DND-41 (cell line): ENCODE measurements around the gene SATL1.

Experiments used
- ATAC-seq: fragments of 200-7000 bp; cut with Tn5 transposase; 3 replicates; pipeline ENCODE4 v1.9.1; 2021; ENCODE audit warnings: low read depth; ENCODE audit not compliant: insufficient read depth
- DNase-seq: peaks from one replicate; pipeline ENCODE4 v3.0.0-alpha.2; 2020
- H2AFZ ChIP-seq: 2 replicates; pipeline ENCODE4 v1.6.0; 2012; ENCODE audit warnings: low read depth, low read length
- H3K27ac ChIP-seq: 2 replicates; pipeline ENCODE4 v1.5.1; 2012; ENCODE audit warnings: low read length, inconsistent platforms
- H3K27me3 ChIP-seq: fragments of 200-600 bp; sonication (generic); 2 replicates; pipeline ENCODE4 v1.6.0; 2012; ENCODE audit warnings: low read length, mild to moderate bottlenecking, inconsistent platforms; ENCODE audit not compliant: insufficient read depth, poor library complexity
- H3K36me3 ChIP-seq: 2 replicates; pipeline ENCODE4 v1.5.1; 2012; ENCODE audit warnings: low read length, inconsistent platforms; ENCODE audit not compliant: insufficient read depth
- H3K4me1 ChIP-seq: 2 replicates; pipeline ENCODE4 v1.5.1; 2012; ENCODE audit warnings: mild to moderate bottlenecking, low read length; ENCODE audit not compliant: insufficient read depth
- H3K4me2 ChIP-seq: 2 replicates; pipeline ENCODE4 v1.6.0; 2012; ENCODE audit warnings: mild to moderate bottlenecking, moderate library complexity, low read length, inconsistent platforms; ENCODE audit not compliant: insufficient read depth
- H3K4me3 ChIP-seq, 2 experiments: fragments of 200-600 bp in 1 of 2; shearing (Covaris generic) in 1 of 2; 2 replicates each; pipeline ENCODE4 v1.5.1; 2012 to 2016; ENCODE audit warnings: inconsistent platforms in 2 of 2, low read length in 2 of 2, mild to moderate bottlenecking in 2 of 2, low read depth in 1 of 2, moderate library complexity in 1 of 2
- H3K79me2 ChIP-seq: 2 replicates; pipeline ENCODE4 v1.6.0; 2012; ENCODE audit warnings: low read length, inconsistent platforms; ENCODE audit not compliant: insufficient read depth
- H3K9ac ChIP-seq: 2 replicates; pipeline ENCODE4 v1.6.0; 2012; ENCODE audit warnings: low read depth, mild to moderate bottlenecking, inconsistent platforms, low read length, moderate library complexity
- H3K9me3 ChIP-seq: 2 replicates; pipeline ENCODE4 v1.5.1; 2012; ENCODE audit warnings: low read length, moderate library complexity, mild to moderate bottlenecking, inconsistent platforms; ENCODE audit not compliant: insufficient read depth, severe bottlenecking
- H4K20me1 ChIP-seq: 2 replicates; pipeline ENCODE4 v1.6.0; 2012; ENCODE audit warnings: low read length; ENCODE audit not compliant: insufficient read depth
- EZH2 ChIP-seq: IDR thresholded peaks from 3 replicates; pipeline ENCODE4 v1.6.1; 2012; ENCODE audit warnings: borderline replicate concordance, low read depth, mild to moderate bottlenecking, moderate library complexity, low read length, inconsistent platforms; ENCODE audit not compliant: severe bottlenecking
- TF ChIP-seq, protein P1 (sequence below): IDR thresholded peaks from 2 replicates; pipeline ENCODE4 v1.5.1; 2012; ENCODE audit warnings: borderline replicate concordance, low read length, moderate library complexity, mild to moderate bottlenecking; ENCODE audit not compliant: poor library complexity, severe bottlenecking; ENCODE audit errors: extremely low read depth

Gene SATL1

DNA sequence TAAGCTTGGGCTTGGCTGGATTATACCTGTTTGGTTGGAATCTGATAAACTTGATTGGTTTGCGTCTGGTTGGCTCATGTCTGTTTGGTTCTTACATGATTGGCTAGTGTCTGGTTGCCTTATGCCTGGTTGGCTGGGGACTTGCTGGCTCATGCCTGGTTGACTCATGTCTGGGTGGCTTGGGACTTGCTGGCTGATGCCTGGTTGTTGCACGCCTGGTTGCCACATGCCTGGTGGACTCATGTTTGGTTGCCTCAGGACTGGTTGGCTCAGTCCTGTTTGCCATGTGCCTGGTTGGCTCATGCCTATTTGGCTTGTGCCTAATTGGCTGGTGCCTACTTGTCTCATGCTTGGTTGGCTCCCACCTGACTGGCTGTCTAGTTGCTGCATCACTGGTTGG is 135.4 kb downstream of the SATL1 start:
- H3K79me2 ChIP-seq: no peaks in the 10 kb centered on the region
- H3K9me3 ChIP-seq: no peaks in the 10 kb centered on the region
- no peaks in the 10 kb centered on the region for H4K20me1 ChIP-seq
- H3K27me3 ChIP-seq: no peaks in the 10 kb centered on the region
- DNase-seq (no peak), ATAC-seq (no peak)
- no peaks in the 10 kb centered on the region for H3K36me3 ChIP-seq
- H3K27ac ChIP-seq: no peak overlapping the region
- H3K9ac ChIP-seq: no peak overlapping the region
- TF ChIP-seq, protein P1, sequence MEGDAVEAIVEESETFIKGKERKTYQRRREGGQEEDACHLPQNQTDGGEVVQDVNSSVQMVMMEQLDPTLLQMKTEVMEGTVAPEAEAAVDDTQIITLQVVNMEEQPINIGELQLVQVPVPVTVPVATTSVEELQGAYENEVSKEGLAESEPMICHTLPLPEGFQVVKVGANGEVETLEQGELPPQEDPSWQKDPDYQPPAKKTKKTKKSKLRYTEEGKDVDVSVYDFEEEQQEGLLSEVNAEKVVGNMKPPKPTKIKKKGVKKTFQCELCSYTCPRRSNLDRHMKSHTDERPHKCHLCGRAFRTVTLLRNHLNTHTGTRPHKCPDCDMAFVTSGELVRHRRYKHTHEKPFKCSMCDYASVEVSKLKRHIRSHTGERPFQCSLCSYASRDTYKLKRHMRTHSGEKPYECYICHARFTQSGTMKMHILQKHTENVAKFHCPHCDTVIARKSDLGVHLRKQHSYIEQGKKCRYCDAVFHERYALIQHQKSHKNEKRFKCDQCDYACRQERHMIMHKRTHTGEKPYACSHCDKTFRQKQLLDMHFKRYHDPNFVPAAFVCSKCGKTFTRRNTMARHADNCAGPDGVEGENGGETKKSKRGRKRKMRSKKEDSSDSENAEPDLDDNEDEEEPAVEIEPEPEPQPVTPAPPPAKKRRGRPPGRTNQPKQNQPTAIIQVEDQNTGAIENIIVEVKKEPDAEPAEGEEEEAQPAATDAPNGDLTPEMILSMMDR: no peak
- no peak for TF ChIP-seq EZH2
- H3K4me3 ChIP-seq: no peak overlapping the region
- H2AFZ ChIP-seq: no peak overlapping the region
- no peaks in the 10 kb centered on the region for H3K4me1 ChIP-seq
- no peak overlapping the region for H3K4me2 ChIP-seq

DNA sequence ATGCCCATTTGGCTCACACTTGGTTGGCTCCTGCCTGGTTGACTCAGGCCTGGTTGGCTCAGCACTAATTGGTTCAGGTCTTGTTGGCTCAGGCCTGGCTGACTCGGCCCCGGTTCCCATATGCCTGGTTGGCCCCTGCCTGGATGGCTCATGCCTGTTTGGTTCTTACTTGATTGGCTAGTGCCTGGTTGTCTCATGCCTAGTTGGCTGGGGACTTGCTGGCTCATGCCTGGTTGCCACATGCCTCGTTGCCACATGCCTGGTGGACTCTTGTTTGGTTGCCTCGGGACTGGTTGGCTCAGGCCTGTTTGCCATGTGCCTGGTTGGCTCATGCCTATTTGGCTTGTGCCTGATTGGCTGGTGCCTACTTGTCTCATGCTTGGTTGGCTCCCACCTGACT is 136.2 kb downstream of the SATL1 start:
- Histone ChIP-seq H3K9me3 (no peaks in the 10 kb centered on the region), H3K4me2 (no peak overlapping the region)
- no peak for DNase-seq

DNA sequence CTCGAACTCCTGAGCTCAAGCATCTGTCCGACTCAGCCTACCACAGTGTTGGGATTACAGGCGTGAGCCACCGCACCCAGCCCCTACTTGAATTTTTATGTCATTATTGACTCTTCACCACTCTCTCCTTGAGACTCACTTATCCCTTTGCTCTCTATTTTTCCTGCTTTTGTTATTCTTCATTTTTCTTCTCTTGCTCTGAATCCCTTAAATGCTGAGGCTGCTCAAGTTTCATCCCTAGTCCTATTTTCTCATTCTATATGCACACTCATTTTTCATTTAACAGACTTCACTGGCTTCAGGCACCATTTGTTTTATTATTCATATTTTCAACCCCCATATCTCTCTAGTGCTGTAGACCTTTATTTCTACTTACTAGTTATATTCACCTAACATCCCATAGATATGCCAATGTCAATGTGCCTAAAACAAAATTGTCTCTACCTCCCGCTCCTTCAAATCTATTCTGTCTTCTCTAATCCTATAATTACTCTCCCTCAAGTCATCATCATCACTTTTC is 154.2 kb downstream of the SATL1 start:
- no peaks in the 10 kb centered on the region for H3K4me1 ChIP-seq
- no peaks in the 10 kb centered on the region for H3K27me3 ChIP-seq
- DNase-seq: no peak
- H3K4me2 ChIP-seq: no peak overlapping the region
- H3K9ac ChIP-seq: no peak overlapping the region
- no peak overlapping the region for H3K27ac ChIP-seq
- no peak overlapping the region for H2AFZ ChIP-seq
- H3K36me3 ChIP-seq: peaks cover 4% of the 10 kb centered on the region; the same call in 1 of the 2 replicates
- H4K20me1 ChIP-seq: no peaks in the 10 kb centered on the region
- no peaks in the 10 kb centered on the region for H3K79me2 ChIP-seq
- H3K4me3 ChIP-seq: no peak overlapping the region
- no peaks in the 10 kb centered on the region for H3K9me3 ChIP-seq
- no peak for ATAC-seq
- TF ChIP-seq, protein P1: no peak
- TF ChIP-seq EZH2: no peak

More for the DNA sequence above, 136.2 kb downstream of the SATL1 start:
- H3K27ac ChIP-seq: no peak overlapping the region
- H3K9ac ChIP-seq: no peak overlapping the region
- no peaks in the 10 kb centered on the region for H4K20me1 ChIP-seq
- H2AFZ ChIP-seq: no peak overlapping the region
- no peaks in the 10 kb centered on the region for H3K27me3 ChIP-seq
- no peaks in the 10 kb centered on the region for H3K79me2 ChIP-seq
- ATAC-seq: no peak
- no peak overlapping the region for H3K4me3 ChIP-seq
- TF ChIP-seq, protein P1: no peak
- TF ChIP-seq EZH2: no peak
- H3K36me3 ChIP-seq: no peaks in the 10 kb centered on the region
- H3K4me1 ChIP-seq: no peaks in the 10 kb centered on the region
